Measurements from ENCODE around the gene BSN. TPM values are rescaled to one million over a fixed set of nuclear protein-coding genes. Genes with fewer than 3 reads are reported as not detected.

The BSN gene
- total and polyA plus RNA-seq, 2 donors (not counting 3 experiments of a cell fraction or from before 2014, with no cell fraction given): 0.04 to 0.27 TPM

GRCh38 chr3:49658711-49659110, 104.4 kb downstream of the BSN start:
- intact Hi-C loops (cut with micrococcal nuclease): no loop called here
- no peaks in the 10 kb centered on the region for H3K9me1 ChIP-seq (replicated peaks; ENCODE audit: control insufficient read depth, extremely low read depth, insufficient read depth, low read length)
- H3K4me2 ChIP-seq (ENCODE audit: insufficient read depth, low read length): no peak overlapping the region
- dilution Hi-C loops (cut with MboI; ENCODE audit: extremely low pct_ligation_motif_present, low sequenced_read_pairs): no loop called here
- no peak overlapping the region for H3K27ac ChIP-seq (ENCODE audit: insufficient read depth, low read depth, low read length)
- ChIA-PET POLR2A (no interaction called here), CTCF (interaction anchor here (0.5 to 1.0 kb wide), 2 partner anchors 119 to 399 kb away, joined by 3 read pairs; no protein-coding TSS in a partner anchor)
- H3K4me1 ChIP-seq (ENCODE audit: control insufficient read depth, extremely low read depth, insufficient read depth, low read length): no peaks in the 10 kb centered on the region
- no peak overlapping the region for H3K9ac ChIP-seq (replicated peaks; ENCODE audit: extremely low read depth, insufficient read depth, low read length)
- H3K36me3 ChIP-seq (ENCODE audit: control insufficient read depth in 2 of 2, extremely low read depth in 1 of 2, insufficient read depth in 2 of 2, low read length in 2 of 2): no peaks in the 10 kb centered on the region
- no peak overlapping the region for H3K4me3 ChIP-seq (replicated peaks in 1 of 3; ENCODE audit: insufficient read depth in 1 of 3, low read depth in 1 of 3, low read length in 3 of 3)
- H4K20me1 ChIP-seq (replicated peaks; ENCODE audit: control insufficient read depth, extremely low read depth, insufficient read depth, low read length): no peaks in the 10 kb centered on the region
- H3K27me3 ChIP-seq (ENCODE audit: control insufficient read depth in 2 of 2, insufficient read depth in 2 of 2, low read length in 2 of 2): no peaks in the 10 kb centered on the region
- DNase-seq (ENCODE audit: low read depth, low spot score): no peak
- no peak overlapping the region for H2AFZ ChIP-seq (ENCODE audit: low read depth, low read length)
- H3K79me2 ChIP-seq (ENCODE audit: control insufficient read depth, insufficient read depth, low read length): no peaks in the 10 kb centered on the region
- BruUV-seq (replicated peaks): no TSS peak
- H3K9me3 ChIP-seq (replicated peaks; ENCODE audit: control insufficient read depth, insufficient read depth, low read length): no peaks in the 10 kb centered on the region
- no peak for FAIRE-seq
- no peak for TF ChIP-seq POLR2AphosphoS5 (IDR thresholded peaks at IDR 0.05; ENCODE audit: insufficient read depth, low read depth, low read length)
- TF ChIP-seq GATA2 (IDR thresholded peaks at IDR 0.05; ENCODE audit: insufficient read depth, insufficient read length, low read depth, low read length): no peak
- no peak for TF ChIP-seq MYC (IDR thresholded peaks at IDR 0.05; ENCODE audit: low read depth, low read length)
- TF ChIP-seq JUN (IDR thresholded peaks at IDR 0.05; ENCODE audit: borderline replicate concordance, insufficient read depth, insufficient read length, low read depth): no peak
- TF ChIP-seq CTCF (IDR thresholded peaks at IDR 0.05; ENCODE audit: extremely low read depth in 1 of 2, insufficient read depth in 1 of 2, low read depth in 1 of 2, low read length in 2 of 2): no peak
- TF ChIP-seq FOS (IDR thresholded peaks at IDR 0.05; ENCODE audit: borderline replicate concordance, insufficient read depth, low read length): no peak
- no peak for TF ChIP-seq POLR2A (IDR thresholded peaks at IDR 0.05; ENCODE audit: low read depth, low read length)
- TF ChIP-seq MAX (IDR thresholded peaks at IDR 0.05; ENCODE audit: insufficient read depth, insufficient read length): no peak
- no peak for TF ChIP-seq EZH2 (IDR thresholded peaks at IDR 0.05; ENCODE audit: borderline replicate concordance, low read depth, low read length, severe bottlenecking)

Data from endothelial cell of umbilical vein (primary cell).